ENCODE results near the gene C1orf116. TPM values are rescaled to one million over a fixed set of nuclear protein-coding genes. Genes with fewer than 3 reads are reported as not detected.

C1orf116 gene
- total RNA-seq, 1 experiment from 2014 or later: 36.7 TPM

GRCh38 chr1:206978259-206978658, 54.3 kb downstream of the C1orf116 start:
- CTCF ChIA-PET: interaction anchor here (0.6 kb wide), 1 partner anchor 294 kb away, joined by 3 read pairs; no protein-coding TSS in a partner anchor
- no TSS peak for BruUV-seq (replicated peaks)

GRCh38 chr1:206975306-206975705, 57.2 kb downstream of the C1orf116 start:
- no peaks in the 10 kb centered on the region for H3K79me2 ChIP-seq (ENCODE audit: low read depth)
- H3F3A ChIP-seq (ENCODE audit: insufficient read depth, low read depth): no peaks in the 10 kb centered on the region
- intact Hi-C loops (cut with micrococcal nuclease; ENCODE audit: unreplicated experiment): no loop called here
- H2AFZ ChIP-seq: no peak overlapping the region
- ChIA-PET CTCF (no interaction called here), POLR2A (ENCODE audit: unreplicated experiment) (no interaction called here)
- no peak overlapping the region for H3K4me2 ChIP-seq
- no peak for DNase-seq
- no peaks in the 10 kb centered on the region for H3K9me3 ChIP-seq (ENCODE audit: insufficient read depth, low read depth)
- no peaks in the 10 kb centered on the region for H4K20me1 ChIP-seq (ENCODE audit: insufficient read depth)
- no peaks in the 10 kb centered on the region for H3K9me2 ChIP-seq (ENCODE audit: insufficient read depth)
- no peaks in the 10 kb centered on the region for H3K36me3 ChIP-seq (ENCODE audit: low read depth)
- no peak overlapping the region for H3K27ac ChIP-seq
- 0 out of 2 replicates have a peak, but pooled peaks cover 4% of the 10 kb centered on the region for H3K27me3 ChIP-seq (ENCODE audit: insufficient read depth, low read depth)
- no peak overlapping the region for H3K4me3 ChIP-seq
- TF ChIP-seq EZH2 (IDR thresholded peaks at IDR 0.05; ENCODE audit: low read depth): no peak
- no TSS peak for BruUV-seq (replicated peaks)
- H3K4me1 ChIP-seq (replicated peaks; ENCODE audit: insufficient read depth): no peaks in the 10 kb centered on the region

More at GRCh38 chr1:206978259-206978658, 54.3 kb downstream of the C1orf116 start:
- no peak for TF ChIP-seq CTCF (conservative IDR thresholded peaks at IDR 0.05)
- TF ChIP-seq EZH2 (IDR thresholded peaks at IDR 0.05; ENCODE audit: low read depth): no peak
- Histone ChIP-seq H3K9me3 (ENCODE audit: insufficient read depth, low read depth) (no peaks in the 10 kb centered on the region), H3K36me3 (ENCODE audit: low read depth) (no peaks in the 10 kb centered on the region), H3K4me1 (replicated peaks; ENCODE audit: insufficient read depth) (no peaks in the 10 kb centered on the region), H3K27ac (no peak overlapping the region), H3K79me2 (ENCODE audit: low read depth) (no peaks in the 10 kb centered on the region), H3K9me2 (ENCODE audit: insufficient read depth) (no peaks in the 10 kb centered on the region), H4K20me1 (ENCODE audit: insufficient read depth) (no peaks in the 10 kb centered on the region), H3K4me2 (no peak overlapping the region), H3K4me3 (no peak overlapping the region), H3F3A (ENCODE audit: insufficient read depth, low read depth) (no peaks in the 10 kb centered on the region), H3K27me3 (ENCODE audit: insufficient read depth, low read depth) (no peaks in the 10 kb centered on the region), H2AFZ (no peak overlapping the region)
- DNase-seq: no peak
- POLR2A ChIA-PET (ENCODE audit: unreplicated experiment): interaction anchor here (0.6 kb wide), 1 partner anchor 69 kb away, joined by 7 read pairs; no protein-coding TSS in a partner anchor
- intact Hi-C loops (cut with micrococcal nuclease; ENCODE audit: unreplicated experiment): no loop called here

DNA sequence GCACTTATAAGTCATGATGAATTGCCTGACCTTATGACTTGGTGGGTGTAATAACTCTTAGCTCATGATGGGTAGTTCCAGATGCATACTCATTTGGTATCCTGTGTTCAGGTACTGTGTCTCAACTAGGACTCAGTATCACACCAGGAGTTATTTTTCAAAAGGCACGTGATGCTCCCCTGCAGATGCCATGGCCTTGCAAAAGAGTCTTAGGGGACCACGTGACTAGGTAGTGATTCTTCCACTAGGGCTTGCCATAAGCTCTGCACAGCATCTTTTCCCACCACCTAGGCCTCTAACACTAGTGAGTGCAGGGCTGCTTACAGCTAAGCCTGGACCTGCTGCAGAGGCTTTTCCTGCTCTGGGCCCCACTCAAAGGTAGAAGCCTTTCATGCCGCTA, 58.4 kb downstream of the C1orf116 start:
- DNase-seq: no peak
- no peak overlapping the region for H3K27ac ChIP-seq
- H3K4me3 ChIP-seq: no peak overlapping the region
- H3K27me3 ChIP-seq (ENCODE audit: insufficient read depth, low read depth): 0 out of 2 replicates have a peak, but pooled peaks cover 4% of the 10 kb centered on the region
- BruUV-seq (replicated peaks): no TSS peak
- POLR2A ChIA-PET (ENCODE audit: unreplicated experiment): no interaction called here
- intact Hi-C loops (cut with micrococcal nuclease; ENCODE audit: unreplicated experiment): no loop called here
- no peaks in the 10 kb centered on the region for H3F3A ChIP-seq (ENCODE audit: insufficient read depth, low read depth)
- TF ChIP-seq CTCF (conservative IDR thresholded peaks at IDR 0.05) (no peak), EZH2 (IDR thresholded peaks at IDR 0.05; ENCODE audit: low read depth) (no peak)
- CTCF ChIA-PET: no interaction called here
- H3K9me2 ChIP-seq (ENCODE audit: insufficient read depth): no peaks in the 10 kb centered on the region
- H2AFZ ChIP-seq: no peak overlapping the region
- H3K36me3 ChIP-seq (ENCODE audit: low read depth): no peaks in the 10 kb centered on the region
- no peaks in the 10 kb centered on the region for H3K79me2 ChIP-seq (ENCODE audit: low read depth)
- no peaks in the 10 kb centered on the region for H3K9me3 ChIP-seq (ENCODE audit: insufficient read depth, low read depth)
- no peaks in the 10 kb centered on the region for H4K20me1 ChIP-seq (ENCODE audit: insufficient read depth)
- H3K4me1 ChIP-seq (replicated peaks; ENCODE audit: insufficient read depth): no peaks in the 10 kb centered on the region
- no peak overlapping the region for H3K4me2 ChIP-seq

- CTCF ChIA-PET: interaction anchor here (0.6 kb wide), 2 partner anchors 60 to 232 kb away, joined by 3 read pairs; no protein-coding TSS in a partner anchor
- DNase-seq: no peak
Measured at GRCh38 chr1:206972728-206973127, 59.8 kb downstream of the C1orf116 start.

More at GRCh38 chr1:206972728-206973127, 59.8 kb downstream of the C1orf116 start:
- Histone ChIP-seq H3K4me2 (no peak overlapping the region), H3F3A (ENCODE audit: insufficient read depth, low read depth) (no peaks in the 10 kb centered on the region), H3K27me3 (ENCODE audit: insufficient read depth, low read depth) (0 out of 2 replicates have a peak, but pooled peaks cover 4% of the 10 kb centered on the region), H3K79me2 (ENCODE audit: low read depth) (no peaks in the 10 kb centered on the region), H3K4me3 (no peak overlapping the region), H3K9me2 (ENCODE audit: insufficient read depth) (no peaks in the 10 kb centered on the region), H3K4me1 (replicated peaks; ENCODE audit: insufficient read depth) (no peaks in the 10 kb centered on the region), H3K9me3 (ENCODE audit: insufficient read depth, low read depth) (no peaks in the 10 kb centered on the region), H3K36me3 (ENCODE audit: low read depth) (no peaks in the 10 kb centered on the region), H4K20me1 (ENCODE audit: insufficient read depth) (no peaks in the 10 kb centered on the region), H3K27ac (no peak overlapping the region), H2AFZ (no peak overlapping the region)
- intact Hi-C loops (cut with micrococcal nuclease; ENCODE audit: unreplicated experiment): no loop called here
- POLR2A ChIA-PET (ENCODE audit: unreplicated experiment): no interaction called here
- TF ChIP-seq EZH2 (IDR thresholded peaks at IDR 0.05; ENCODE audit: low read depth) (no peak), CTCF (conservative IDR thresholded peaks at IDR 0.05) (no peak)
- BruUV-seq (replicated peaks): no TSS peak
